GM12878 (cell line): ENCODE data around the gene CSAD. TPM values are rescaled to one million over a fixed set of nuclear protein-coding genes. Genes with fewer than 3 reads are reported as not detected.

Source experiments
- ATAC-seq: fragments of 200-7000 bp; cut with Tn5 transposase; 3 replicates; pipeline ENCODE4 v1.9.1; 2020; ENCODE audit warnings: mild to moderate bottlenecking, moderate library complexity
- BruUV-seq: library from RNA; stranded (reverse); fragments of 400-500 nt; replicated peaks from 2 replicates; lab custom pipeline; 2021; lab: Mats Ljungman, UMichigan
- CTCF ChIA-PET: fragments of 300-600 bp; sonication (Branson Sonifier 250); formaldehyde crosslinking; extraction: SDS; loops from one replicate; lab custom pipeline; 2021; ENCODE audit warnings: inconsistent platforms; lab: Yijun Ruan, JAX
- POLR2A ChIA-PET: fragments of 350-600 bp; formaldehyde crosslinking; extraction: SDS; loops from one replicate; lab custom pipeline; 2021; ENCODE audit warnings: inconsistent platforms; lab: Charles Lee
- RAD21 ChIA-PET: fragments of 300-600 bp; sonication (Branson Sonifier 250); formaldehyde crosslinking; loops from one replicate; lab custom pipeline; 2023; ENCODE audit warnings: antibody characterized with exemption; ENCODE audit not compliant: unreplicated experiment; lab: Charles Lee
- SMC1A ChIA-PET: fragments of 300-600 bp; sonication (Branson Sonifier 250); formaldehyde crosslinking; loops from one replicate; lab custom pipeline; 2023; ENCODE audit not compliant: unreplicated experiment, uncharacterized antibody; lab: Charles Lee
- DNase-seq: peaks from one replicate; pipeline ENCODE4 v3.0.0-alpha.2; 2011; ENCODE audit warnings: low read depth, low spot score
- FAIRE-seq: peaks from 3 replicates; lab custom pipeline; 2011; peaks lifted over from hg19 to GRCh38; lab: Jason Lieb, UNC
- H2AFZ ChIP-seq: 2 replicates; pipeline ENCODE4 v1.6.0; 2011; ENCODE audit warnings: low read depth, low read length, control low read depth; ENCODE audit not compliant: control insufficient read depth
- H3K27ac ChIP-seq: 2 replicates; pipeline ENCODE4 v1.5.1; 2011; ENCODE audit warnings: control low read depth; ENCODE audit not compliant: control insufficient read depth, insufficient read depth
- H3K27me3 ChIP-seq, 2 experiments: replicated peaks in 1 of 2; 2 replicates each; pipeline versions ENCODE4 v1.6.0 to v1.6.1; 2011; ENCODE audit warnings: low read length in 1 of 2; ENCODE audit not compliant: control insufficient read depth in 2 of 2, insufficient read depth in 2 of 2
- H3K36me3 ChIP-seq, 2 experiments: 2 replicates each; pipeline ENCODE4 v1.5.1; 2011; ENCODE audit warnings: low read length in 1 of 2; ENCODE audit not compliant: control insufficient read depth in 2 of 2, insufficient read depth in 2 of 2
- H3K4me1 ChIP-seq: 2 replicates; pipeline ENCODE4 v1.6.1; 2011; ENCODE audit warnings: mild to moderate bottlenecking, low read length, moderate library complexity, mixed read lengths; ENCODE audit not compliant: control insufficient read depth, insufficient read depth
- H3K4me2 ChIP-seq: 2 replicates; pipeline ENCODE4 v1.6.0; 2011; ENCODE audit warnings: control low read depth; ENCODE audit not compliant: control insufficient read depth, insufficient read depth
- H3K4me3 ChIP-seq: fragments of 200-600 bp; sonication (generic); 2 replicates; pipeline ENCODE4 v1.5.1; 2016
- H3K79me2 ChIP-seq: 2 replicates; pipeline ENCODE4 v1.6.0; 2011; ENCODE audit warnings: low read length; ENCODE audit not compliant: control insufficient read depth, insufficient read depth
- H3K9ac ChIP-seq: 2 replicates; pipeline ENCODE4 v1.8.0; 2011; ENCODE audit warnings: low read length, control low read depth, mixed read lengths; ENCODE audit not compliant: control insufficient read depth, insufficient read depth
- H3K9me3 ChIP-seq: replicated peaks from 3 replicates; pipeline ENCODE4 v1.5.1; 2011; ENCODE audit warnings: mild to moderate bottlenecking, low read length; ENCODE audit not compliant: control insufficient read depth, insufficient read depth
- H4K20me1 ChIP-seq: 2 replicates; pipeline ENCODE4 v1.6.0; 2011; ENCODE audit not compliant: control insufficient read depth, insufficient read depth
- BRCA1 ChIP-seq: IDR thresholded peaks from 2 replicates; pipeline ENCODE4 v1.6.1; 2011; ENCODE audit warnings: low read depth, low read length, improper control_type of control experiment
- CBX3 ChIP-seq: fragments of 200-600 bp; sonication (generic); IDR thresholded peaks from 2 replicates; pipeline ENCODE4 v1.6.1; 2016; ENCODE audit warnings: low read depth, borderline replicate concordance
- CREM ChIP-seq: IDR thresholded peaks from 2 replicates; pipeline ENCODE4 v1.6.1; 2014; ENCODE audit warnings: antibody characterized with exemption, low read depth
- FOS ChIP-seq: IDR thresholded peaks from 3 replicates; pipeline ENCODE4 v1.6.1; 2011; ENCODE audit warnings: borderline replicate concordance; ENCODE audit not compliant: insufficient read length; ENCODE audit errors: extremely low read depth
- HDGF ChIP-seq: fragments of 450-650 bp; IDR thresholded peaks from 2 replicates; pipeline ENCODE4 v1.6.1; 2016; ENCODE audit warnings: antibody characterized with exemption
- JUND ChIP-seq: IDR thresholded peaks from 2 replicates; pipeline ENCODE4 v1.6.1; 2012; ENCODE audit warnings: low read depth, mild to moderate bottlenecking, low read length, improper control_type of control experiment, moderate library complexity
- NBN ChIP-seq: fragments of 450-650 bp; IDR thresholded peaks from 2 replicates; pipeline ENCODE4 v1.6.1; 2016
- NFYB ChIP-seq: IDR thresholded peaks from 2 replicates; pipeline ENCODE4 v1.6.1; 2011; ENCODE audit warnings: low read depth, mild to moderate bottlenecking, low read length, improper control_type of control experiment, moderate library complexity; ENCODE audit not compliant: insufficient read depth
- NR2C1 ChIP-seq: fragments of 450-650 bp; IDR thresholded peaks from 2 replicates; pipeline ENCODE4 v1.6.1; 2017; ENCODE audit warnings: antibody characterized with exemption, mild to moderate bottlenecking, moderate library complexity
- PAX5 ChIP-seq: IDR thresholded peaks from 2 replicates; pipeline ENCODE4 v1.6.1; 2011; ENCODE audit warnings: low read depth, low read length, borderline replicate concordance
- PML ChIP-seq: IDR thresholded peaks from 2 replicates; pipeline ENCODE4 v1.6.1; 2012; ENCODE audit warnings: low read length, inconsistent platforms
- POU2F2 ChIP-seq: IDR thresholded peaks from 3 replicates; pipeline ENCODE4 v1.6.1; 2011; ENCODE audit warnings: low read depth, mild to moderate bottlenecking, low read length, borderline replicate concordance
- RAD21 ChIP-seq: IDR thresholded peaks from 2 replicates; pipeline ENCODE4 v1.6.1; 2011; ENCODE audit warnings: mild to moderate bottlenecking, low read depth, low read length, moderate library complexity; ENCODE audit not compliant: insufficient read depth
- RBBP5 ChIP-seq: fragments of 200-600 bp; sonication (generic); conservative IDR thresholded peaks from 2 replicates; pipeline ENCODE4 v1.6.1; 2016
- RCOR1 ChIP-seq: conservative IDR thresholded peaks from 2 replicates; pipeline ENCODE4 v1.6.1; 2012; ENCODE audit warnings: low read depth, low read length, improper control_type of control experiment
- RUNX3 ChIP-seq: IDR thresholded peaks from 2 replicates; pipeline ENCODE4 v1.6.1; 2012; ENCODE audit warnings: low read length, inconsistent platforms
- SMC3 ChIP-seq: IDR thresholded peaks from 2 replicates; pipeline ENCODE4 v1.6.1; 2011; ENCODE audit warnings: low read length, improper control_type of control experiment, borderline replicate concordance
- SUPT20H ChIP-seq: IDR thresholded peaks from 2 replicates; pipeline ENCODE4 v1.6.1; 2011; ENCODE audit warnings: low read depth, mild to moderate bottlenecking, low read length, moderate library complexity, borderline replicate concordance; ENCODE audit not compliant: control insufficient read depth
- TCF3 ChIP-seq: IDR thresholded peaks from 2 replicates; pipeline ENCODE4 v1.6.1; 2012; ENCODE audit warnings: low read depth, mild to moderate bottlenecking, low read length, borderline replicate concordance; ENCODE audit not compliant: insufficient read depth
- TCF7 ChIP-seq: IDR thresholded peaks from 2 replicates; pipeline ENCODE4 v1.6.1; 2014; ENCODE audit warnings: antibody characterized with exemption, borderline replicate concordance
- WGBS: methylation state at CpG from one replicate; pipeline ENCODE4 v1.1.6; 2016; ENCODE audit warnings: low lambda C conversion rate; ENCODE audit not compliant: insufficient replicate concordance, insufficient coverage; ENCODE audit errors: missing lambda C conversion rate; 5-methylcytosine and 5-hydroxymethylcytosine counted together
- in situ Hi-C: fragments of 300-500 bp; cut with MboI; formaldehyde crosslinking; loops from 9 replicates; pipeline ENCODE4 v1.14.3; 2018; ENCODE audit warnings: mixed read lengths
- intact Hi-C: fragments of 100-400 bp; cut with micrococcal nuclease; formaldehyde crosslinking; loops from one replicate; pipeline ENCODE4 v1.14.2; 2022; ENCODE audit not compliant: unreplicated experiment
- polyA plus RNA-seq, 11 experiments: library from polyadenylated mRNA; depleted of rRNA in 4 of 11; unstranded in 6 of 11; stranded (reverse) in 5 of 11; fragments of >200 nt; fragmentation: Nextera tagmentation in 4 of 11; fragmentation: Illumina TruSeq in 1 of 11; extraction: Ambion mirVana in 4 of 11; extraction: Trizol in 1 of 11; gene quantifications; 1 replicate in 1 of 11; 2 replicates in 10 of 11; pipeline versions ENCODE4 v1.2.1 to v1.2.3, GENCODE V29; 2011 to 2016; ENCODE audit warnings: inconsistent platforms in 2 of 11, missing spikeins in 2 of 11, low read depth in 1 of 11
- total RNA-seq, 4 experiments: library from RNA; depleted of rRNA in 3 of 4; stranded (reverse); fragments of >200 nt in 3 of 4; fragmentation: Illumina TruSeq in 1 of 4; extraction: Trizol in 1 of 4; gene quantifications; 2 replicates each; pipeline versions ENCODE4 v1.2.1 to v1.2.3, GENCODE V29; 2013 to 2021
- TF ChIP-seq, protein P1 (sequence below): IDR thresholded peaks from 2 replicates; pipeline ENCODE4 v1.6.1; 2011; ENCODE audit warnings: borderline replicate concordance, low read depth, mild to moderate bottlenecking, moderate library complexity, low read length; ENCODE audit not compliant: insufficient read depth, poor library complexity, severe bottlenecking
- TF ChIP-seq, protein P2 (sequence below): IDR thresholded peaks from 2 replicates; pipeline ENCODE4 v1.6.1; 2012; ENCODE audit warnings: low read length, inconsistent platforms
- TF ChIP-seq, protein P3 (sequence below): fragments of 450-650 bp; IDR thresholded peaks from 2 replicates; pipeline ENCODE4 v1.6.1; 2016; ENCODE audit warnings: mild to moderate bottlenecking

CSAD gene
- total and polyA plus RNA-seq, 10 of the 15 experiments (the other 5 are each of a cell fraction or from before 2014, with no cell fraction given), result 1.1 to 20.4 (median 6.2) TPM

DNA sequence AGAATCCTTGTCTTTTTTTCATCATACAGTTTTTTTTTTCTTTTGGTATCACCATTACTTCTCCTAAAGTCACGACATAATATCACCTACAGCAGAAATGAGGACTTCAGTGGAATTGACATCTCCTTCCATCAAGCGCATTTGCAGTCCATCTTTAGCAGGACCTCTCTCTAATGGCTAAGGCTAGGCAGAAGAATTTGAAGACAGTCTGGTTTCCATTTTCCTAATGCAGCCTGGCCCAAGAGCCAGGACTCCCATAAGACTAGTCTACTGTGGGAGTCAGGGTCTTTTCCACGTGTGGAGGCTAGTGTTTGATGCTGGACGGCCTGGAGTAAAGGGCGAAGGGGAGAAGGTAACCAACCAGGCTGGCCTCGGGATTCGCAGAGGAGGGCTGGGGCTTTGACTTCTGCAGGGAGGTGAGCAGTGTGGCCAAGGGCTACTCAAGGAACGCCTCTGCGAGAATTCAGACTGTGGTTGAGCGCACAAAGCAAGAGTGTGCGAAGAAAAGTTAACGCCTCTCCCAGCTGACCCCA, 972 bp downstream of the CSAD start:
- Histone ChIP-seq H3K4me3 (peak overlapping the region; percentile 76), H3K27me3 (no peaks in the 10 kb centered on the region), H3K9ac (peak overlapping the region; percentile 86), H3K4me2 (peak overlapping the region; percentile 93), H3K4me1 (peaks cover 17% of the 10 kb centered on the region; the same call in 1 of the 2 replicates), H3K36me3 (no peaks in the 10 kb centered on the region; a peak in 2 of 4 replicates), H2AFZ (peak overlapping the region; percentile 97), H3K79me2 (peaks cover 22% of the 10 kb centered on the region), H3K27ac (peak overlapping the region; percentile 91), H3K9me3 (no peaks in the 10 kb centered on the region), H4K20me1 (no peaks in the 10 kb centered on the region)
- WGBS, result 4% methylated on average over 12 of the region's 12 CpGs
- no peak for DNase-seq
- BruUV-seq, result TSS peak; percentile 77
- in situ Hi-C loops, result no loop called here
- no peak for FAIRE-seq
- ChIA-PET RAD21 (interaction anchor here (0.9 to 4.1 kb wide), 10 partner anchors 20 to 143 kb away, joined by 3 to 36 read pairs (median 7); partner anchors contain the start of genes ESPL1 and ITGB7), SMC1A (interaction anchor here (0.9 to 5.6 kb wide), 7 partner anchors 15 to 118 kb away, joined by 4 to 39 read pairs (median 16); no protein-coding TSS in a partner anchor), CTCF (interaction anchor here (0.7 to 6.0 kb wide), 8 partner anchors 19 to 842 kb away, joined by 3 to 54 read pairs (median 12); partner anchors contain the start of genes ESPL1 and ITGB7), POLR2A (interaction anchor here (0.6 to 4.3 kb wide), 12 partner anchors 20 to 317 kb away, joined by 3 to 48 read pairs (median 6); partner anchors contain the start of genes ESPL1, ITGB7 and PFDN5)
- intact Hi-C loops, result loop anchor here (2.0 kb wide), 2 partner anchors 21 kb away; no protein-coding TSS in a partner anchor
- peak; percentile 33 for ATAC-seq
- TF ChIP-seq, protein P1, sequence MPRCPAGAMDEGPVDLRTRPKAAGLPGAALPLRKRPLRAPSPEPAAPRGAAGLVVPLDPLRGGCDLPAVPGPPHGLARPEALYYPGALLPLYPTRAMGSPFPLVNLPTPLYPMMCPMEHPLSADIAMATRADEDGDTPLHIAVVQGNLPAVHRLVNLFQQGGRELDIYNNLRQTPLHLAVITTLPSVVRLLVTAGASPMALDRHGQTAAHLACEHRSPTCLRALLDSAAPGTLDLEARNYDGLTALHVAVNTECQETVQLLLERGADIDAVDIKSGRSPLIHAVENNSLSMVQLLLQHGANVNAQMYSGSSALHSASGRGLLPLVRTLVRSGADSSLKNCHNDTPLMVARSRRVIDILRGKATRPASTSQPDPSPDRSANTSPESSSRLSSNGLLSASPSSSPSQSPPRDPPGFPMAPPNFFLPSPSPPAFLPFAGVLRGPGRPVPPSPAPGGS, result no peak
- TF ChIP-seq NBN (peak; percentile 22; the same call in 1 of the 2 replicates), CREM (no peak), RBBP5 (no peak), RUNX3 (peak; percentile 39), POU2F2 (no peak), HDGF (peak; percentile 91), TCF3 (no peak), JUND (no peak), PML (no peak), NR2C1 (no peak), SUPT20H (no peak), PAX5 (no peak), BRCA1 (no peak), CBX3 (no peak), SMC3 (no peak), NFYB (no peak), FOS (no peak), TCF7 (no peak), RAD21 (no peak), RCOR1 (no peak)
- TF ChIP-seq, protein P2, sequence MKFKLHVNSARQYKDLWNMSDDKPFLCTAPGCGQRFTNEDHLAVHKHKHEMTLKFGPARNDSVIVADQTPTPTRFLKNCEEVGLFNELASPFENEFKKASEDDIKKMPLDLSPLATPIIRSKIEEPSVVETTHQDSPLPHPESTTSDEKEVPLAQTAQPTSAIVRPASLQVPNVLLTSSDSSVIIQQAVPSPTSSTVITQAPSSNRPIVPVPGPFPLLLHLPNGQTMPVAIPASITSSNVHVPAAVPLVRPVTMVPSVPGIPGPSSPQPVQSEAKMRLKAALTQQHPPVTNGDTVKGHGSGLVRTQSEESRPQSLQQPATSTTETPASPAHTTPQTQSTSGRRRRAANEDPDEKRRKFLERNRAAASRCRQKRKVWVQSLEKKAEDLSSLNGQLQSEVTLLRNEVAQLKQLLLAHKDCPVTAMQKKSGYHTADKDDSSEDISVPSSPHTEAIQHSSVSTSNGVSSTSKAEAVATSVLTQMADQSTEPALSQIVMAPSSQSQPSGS, result no peak
- TF ChIP-seq, protein P3, sequence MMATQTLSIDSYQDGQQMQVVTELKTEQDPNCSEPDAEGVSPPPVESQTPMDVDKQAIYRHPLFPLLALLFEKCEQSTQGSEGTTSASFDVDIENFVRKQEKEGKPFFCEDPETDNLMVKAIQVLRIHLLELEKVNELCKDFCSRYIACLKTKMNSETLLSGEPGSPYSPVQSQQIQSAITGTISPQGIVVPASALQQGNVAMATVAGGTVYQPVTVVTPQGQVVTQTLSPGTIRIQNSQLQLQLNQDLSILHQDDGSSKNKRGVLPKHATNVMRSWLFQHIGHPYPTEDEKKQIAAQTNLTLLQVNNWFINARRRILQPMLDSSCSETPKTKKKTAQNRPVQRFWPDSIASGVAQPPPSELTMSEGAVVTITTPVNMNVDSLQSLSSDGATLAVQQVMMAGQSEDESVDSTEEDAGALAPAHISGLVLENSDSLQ, result no peak
